IPS-20b (cell line): Measurements from ENCODE around the gene PPP1R3F.
"Not testable (repeated sequence)": the region's sequence is repeated elsewhere in the genome, so short reads cannot be mapped to it uniquely, and the experiment has no call there.

Source experiments
- H3K27ac ChIP-seq: one replicate; pipeline ENCODE4 v1.5.1; 2013; ENCODE audit warnings: low read length
- H3K27me3 ChIP-seq: 2 replicates; pipeline ENCODE4 v1.6.1; 2013; ENCODE audit warnings: mild to moderate bottlenecking, low read length, inconsistent platforms; ENCODE audit not compliant: insufficient read depth
- H3K36me3 ChIP-seq: 2 replicates; pipeline ENCODE4 v1.6.1; 2013; ENCODE audit warnings: low read depth, mild to moderate bottlenecking, inconsistent platforms, low read length, moderate library complexity; ENCODE audit not compliant: insufficient read depth
- H3K4me1 ChIP-seq: 2 replicates; pipeline ENCODE4 v1.6.1; 2013; ENCODE audit warnings: mild to moderate bottlenecking, control low read depth, inconsistent platforms, low read length, moderate library complexity; ENCODE audit not compliant: insufficient read depth
- H3K4me3 ChIP-seq: 2 replicates; pipeline ENCODE4 v1.5.1; 2013; ENCODE audit warnings: mild to moderate bottlenecking, low read length, inconsistent platforms
- H3K9ac ChIP-seq: 2 replicates; pipeline ENCODE4 v1.6.1; 2013; ENCODE audit warnings: low read depth, mild to moderate bottlenecking, inconsistent platforms, low read length, moderate library complexity
- H3K9me3 ChIP-seq: 2 replicates; pipeline ENCODE4 v1.6.1; 2013; ENCODE audit warnings: mild to moderate bottlenecking, low read depth, low read length, inconsistent platforms; ENCODE audit not compliant: insufficient read depth

Gene PPP1R3F

GRCh38 chrX:49303346-49303745, 33.8 kb downstream of the PPP1R3F start, which contains the start of gene GAGE10:
TSS of gene GAGE10 (plus strand) at chrX:49303646. CDS start at chrX:49304860, 1,214 bp downstream.
- no peaks in the 10 kb centered on the region for H3K9me3 ChIP-seq
- no peak within 1 kb of the TSS for H3K9ac ChIP-seq
- H3K27ac ChIP-seq: no peak within 1 kb of the TSS
- H3K4me3 ChIP-seq: no peak within 1 kb of the TSS
- H3K36me3 ChIP-seq: no peaks in the 10 kb centered on the region
- no peaks in the 10 kb centered on the region for H3K4me1 ChIP-seq
- H3K27me3 ChIP-seq: no peaks in the 10 kb centered on the region

GRCh38 chrX:49307775-49308174, 38.2 kb downstream of the PPP1R3F start:
- not testable (repeated sequence) for H3K9me3 ChIP-seq, H3K36me3 ChIP-seq, H3K9ac ChIP-seq, H3K27me3 ChIP-seq, H3K4me3 ChIP-seq, H3K27ac ChIP-seq
- peaks cover 12% of the 10 kb centered on the region; the same call in 1 of the 2 replicates for H3K4me1 ChIP-seq

- Histone ChIP-seq H3K4me3 (peak overlapping the region; percentile 54), H3K27ac (peak overlapping the region; percentile 49)
Measured at GRCh38 chrX:49308604-49309269, 39.1 kb downstream of the PPP1R3F start.

GRCh38 chrX:49309401-49309981, 39.9 kb downstream of the PPP1R3F start:
- Histone ChIP-seq H3K27me3 (no peaks in the 10 kb centered on the region; the same call in 1 of the 2 replicates), H3K36me3 (no peaks in the 10 kb centered on the region), H3K4me3 (peak overlapping the region; percentile 59), H3K4me1 (peaks cover 12% of the 10 kb centered on the region; the same call in 1 of the 2 replicates), H3K9me3 (no peaks in the 10 kb centered on the region), H3K9ac (peak overlapping the region; percentile 69), H3K27ac (peak overlapping the region; percentile 55)

More at GRCh38 chrX:49308604-49309269, 39.1 kb downstream of the PPP1R3F start:
- Histone ChIP-seq H3K36me3 (no peaks in the 10 kb centered on the region), H3K27me3 (no peaks in the 10 kb centered on the region; the same call in 1 of the 2 replicates), H3K9me3 (no peaks in the 10 kb centered on the region), H3K4me1 (peaks cover 12% of the 10 kb centered on the region; the same call in 1 of the 2 replicates), H3K9ac (peak overlapping the region; percentile 69)

- Histone ChIP-seq H3K36me3 (no peaks in the 10 kb centered on the region), H3K4me3 (peak overlapping the region; percentile 59), H3K4me1 (peaks cover 12% of the 10 kb centered on the region; the same call in 1 of the 2 replicates), H3K9ac (peak overlapping the region; percentile 65; the same call in 1 of the 2 replicates), H3K9me3 (no peaks in the 10 kb centered on the region), H3K27me3 (no peaks in the 10 kb centered on the region; the same call in 1 of the 2 replicates), H3K27ac (peak overlapping the region; percentile 55)
Measured at GRCh38 chrX:49310371-49310770, 40.8 kb downstream of the PPP1R3F start.

- Histone ChIP-seq H3K27me3 (no peaks in the 10 kb centered on the region; the same call in 1 of the 2 replicates), H3K4me3 (no peak overlapping the region), H3K9ac (no peak overlapping the region), H3K9me3 (no peaks in the 10 kb centered on the region), H3K27ac (no peak overlapping the region), H3K36me3 (no peaks in the 10 kb centered on the region), H3K4me1 (peaks cover 12% of the 10 kb centered on the region; the same call in 1 of the 2 replicates)
Measured at GRCh38 chrX:49312176-49312575, 42.6 kb downstream of the PPP1R3F start.

- Histone ChIP-seq H3K27me3 (no peaks in the 10 kb centered on the region), H3K9ac (no peak overlapping the region), H3K9me3 (no peaks in the 10 kb centered on the region), H3K36me3 (no peaks in the 10 kb centered on the region), H3K27ac (no peak overlapping the region), H3K4me3 (no peak overlapping the region), H3K4me1 (peaks cover 2% of the 10 kb centered on the region; the same call in 1 of the 2 replicates)
Measured at GRCh38 chrX:49316085-49316484, 46.5 kb downstream of the PPP1R3F start.

GRCh38 chrX:49321737-49322136, 52.1 kb downstream of the PPP1R3F start, which contains the start of gene GAGE12J:
TSS of gene GAGE12J (plus strand) at chrX:49322037. CDS start at chrX:49323194, 1,157 bp downstream.
- H3K9me3 ChIP-seq, H3K4me3 ChIP-seq, H3K4me1 ChIP-seq, H3K9ac ChIP-seq, H3K27me3 ChIP-seq, H3K27ac ChIP-seq, H3K36me3 ChIP-seq: not testable (repeated sequence)

GRCh38 chrX:49322266-49322665, 52.7 kb downstream of the PPP1R3F start:
- H3K4me1 ChIP-seq, H3K4me3 ChIP-seq, H3K9ac ChIP-seq, H3K27me3 ChIP-seq, H3K36me3 ChIP-seq, H3K27ac ChIP-seq, H3K9me3 ChIP-seq: not testable (repeated sequence)

GRCh38 chrX:49323735-49324134, 54.1 kb downstream of the PPP1R3F start:
- not testable (repeated sequence) for H3K9ac ChIP-seq, H3K4me3 ChIP-seq, H3K4me1 ChIP-seq, H3K36me3 ChIP-seq, H3K27me3 ChIP-seq, H3K27ac ChIP-seq, H3K9me3 ChIP-seq

- not testable (repeated sequence) for H3K27me3 ChIP-seq, H3K36me3 ChIP-seq, H3K9me3 ChIP-seq, H3K4me1 ChIP-seq, H3K4me3 ChIP-seq, H3K27ac ChIP-seq, H3K9ac ChIP-seq
Measured at GRCh38 chrX:49330421-49330820, 60.8 kb downstream of the PPP1R3F start.

- H3K4me3 ChIP-seq, H3K9ac ChIP-seq: not testable (repeated sequence)
Measured at GRCh38 chrX:49331282-49331681, 61.7 kb downstream of the PPP1R3F start, which contains the start of gene GAGE13. TSS of gene GAGE13 (plus strand) at chrX:49331582. CDS start at chrX:49332738, 1,156 bp downstream.

More at GRCh38 chrX:49331282-49331681, 61.7 kb downstream of the PPP1R3F start, which contains the start of gene GAGE13:
- not testable (repeated sequence) for H3K4me1 ChIP-seq, H3K27me3 ChIP-seq, H3K9me3 ChIP-seq, H3K27ac ChIP-seq, H3K36me3 ChIP-seq
